Cardiac fibroblast (primary cell): Measurements from ENCODE around the gene KLRD1.
"Not testable (repeated sequence)": the region's sequence is repeated elsewhere in the genome, so short reads cannot be mapped to it uniquely, and the experiment has no call there.

Experiments used
- DNase-seq, 2 donors: peaks; one replicate each; pipeline versions ENCODE4 v3.0.0 to v3.0.0-alpha.2; 2010; ENCODE audit warnings: low read depth in 2 of 2
- H3K4me3 ChIP-seq, 2 donors: replicated peaks in 1 of 2; 1 replicate in 1 of 2; 2 replicates in 1 of 2; pipeline ENCODE4 v1.5.1; 2011; ENCODE audit warnings: low read depth in 2 of 2, low read length in 2 of 2, mild to moderate bottlenecking in 2 of 2, moderate library complexity in 1 of 2
- CTCF ChIP-seq: IDR thresholded peaks from one replicate; pipeline ENCODE4 v1.5.1; 2011; ENCODE audit warnings: low read depth, mild to moderate bottlenecking, low read length, inconsistent platforms

The KLRD1 gene

GRCh38 chr12:10304161-10304574 lies 3.5 kb upstream of the KLRD1 start:
- no peak overlapping the region for H3K4me3 ChIP-seq
- TF ChIP-seq CTCF, result no peak
- DNase-seq, result peak; percentile 33 to 87

- no peak overlapping the region for H3K4me3 ChIP-seq
- DNase-seq, result peak in 1 of 2 donors; percentile 10
- no peak for TF ChIP-seq CTCF
These were observed 2.3 kb upstream of the KLRD1 start for GRCh38 chr12:10305411-10305810.

- H3K4me3 ChIP-seq, result no peak overlapping the region
- peak; percentile 31 to 83 for DNase-seq
- TF ChIP-seq CTCF, result no peak
These were observed 3.5 kb downstream of the KLRD1 start for GRCh38 chr12:10310926-10311720.

GRCh38 chr12:10319388-10319787 lies 11.7 kb downstream of the KLRD1 start:
- no peak overlapping the region for H3K4me3 ChIP-seq
- no peak for DNase-seq
- TF ChIP-seq CTCF, result no peak

DNA sequence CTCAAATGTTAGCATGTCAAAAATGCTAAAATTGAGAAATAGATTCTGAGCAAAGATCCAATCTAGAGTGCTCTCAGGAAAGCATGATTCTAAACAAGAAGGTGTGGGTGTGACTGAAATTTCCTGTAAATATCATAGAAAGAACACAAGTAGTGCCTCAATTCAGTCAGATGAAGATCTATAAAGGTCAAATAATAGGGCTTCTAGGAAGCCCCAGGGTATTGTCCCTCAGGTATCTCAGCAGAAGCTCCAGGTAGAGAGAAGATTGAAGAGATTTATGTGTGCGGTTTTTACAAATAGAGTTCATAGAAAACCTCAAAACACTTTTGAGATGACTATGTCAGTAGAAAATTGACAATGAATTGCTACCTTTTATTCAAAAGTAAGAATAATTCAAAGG lies 13.0 kb downstream of the KLRD1 start:
- no peak overlapping the region for H3K4me3 ChIP-seq
- no peak for TF ChIP-seq CTCF
- DNase-seq, result no peak

DNA sequence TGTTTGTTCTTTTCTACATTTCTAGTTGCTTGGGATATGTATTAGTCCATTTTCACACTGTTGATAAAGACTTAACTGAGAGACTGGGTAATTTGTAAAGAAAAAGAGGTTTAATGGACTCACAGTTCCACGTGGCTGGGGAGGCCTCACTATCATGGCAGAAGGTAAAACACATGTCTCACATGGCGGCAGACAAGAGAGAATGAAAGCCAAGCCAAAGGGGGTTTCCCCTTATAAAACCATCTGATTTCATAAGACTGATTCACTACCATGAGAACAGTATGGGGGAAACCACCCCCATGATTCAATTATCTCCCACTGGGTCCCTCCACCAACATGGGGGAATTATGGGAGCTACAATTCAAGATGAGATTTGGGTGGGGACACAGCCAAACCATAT lies 21.0 kb downstream of the KLRD1 start:
- not testable (repeated sequence) for H3K4me3 ChIP-seq
- DNase-seq, result peak in 1 of 2 donors; percentile 10

GRCh38 chr12:10331642-10332239 lies 24.1 kb downstream of the KLRD1 start:
- no peak overlapping the region for H3K4me3 ChIP-seq
- peak; percentile 75 to 79 for DNase-seq
- TF ChIP-seq CTCF, result peak; percentile 82

GRCh38 chr12:10336196-10336595 lies 28.5 kb downstream of the KLRD1 start:
- DNase-seq, result peak in 1 of 2 donors; percentile 13

DNA sequence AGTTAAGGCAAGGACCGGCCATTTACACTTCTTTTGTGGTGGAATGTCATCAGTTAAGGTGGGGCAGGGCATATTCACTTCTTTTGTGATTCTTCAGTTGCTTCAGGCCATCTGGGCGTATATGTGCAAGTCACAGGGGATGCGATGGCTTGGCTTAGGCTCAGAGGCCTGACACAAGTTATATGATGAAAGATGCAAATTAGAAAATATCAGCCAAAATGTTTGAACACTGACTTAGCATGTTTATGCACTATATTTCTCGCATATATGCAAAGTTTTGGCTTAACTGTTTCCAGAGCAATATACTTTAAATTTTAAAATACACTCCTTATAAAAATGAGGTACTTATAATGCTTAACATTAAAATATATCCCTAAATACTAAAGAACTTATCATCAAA lies 30.8 kb downstream of the KLRD1 start:
- not testable (repeated sequence) for H3K4me3 ChIP-seq, DNase-seq

More at GRCh38 chr12:10336196-10336595, 28.5 kb downstream of the KLRD1 start:
- not testable (repeated sequence) for H3K4me3 ChIP-seq
